Cerebellar cortex (tissue), 1 donor: ENCODE measurements around the gene DPYSL5.
"Not testable (repeated sequence)": the region's sequence is repeated elsewhere in the genome, so short reads cannot be mapped to it uniquely, and the experiment has no call there.

ENCODE experiments used
- DNase-seq: peaks from one replicate; pipeline ENCODE4 v3.0.0-alpha.2; 2015; ENCODE audit warnings: low spot score

DPYSL5 gene

GRCh38 chr2:26901326-26902183 lies 53.6 kb downstream of the DPYSL5 start:
- no peak for DNase-seq

GRCh38 chr2:26903676-26904075 lies 55.7 kb downstream of the DPYSL5 start:
- no peak for DNase-seq

- DNase-seq = no peak
These were observed 56.9 kb downstream of the DPYSL5 start for GRCh38 chr2:26904839-26905238.

GRCh38 chr2:26905341-26906198 lies 57.6 kb downstream of the DPYSL5 start:
- no peak for DNase-seq

GRCh38 chr2:26907416-26907815 lies 59.5 kb downstream of the DPYSL5 start:
- DNase-seq = no peak

GRCh38 chr2:26910176-26910575 lies 62.2 kb downstream of the DPYSL5 start:
- no peak for DNase-seq

GRCh38 chr2:26911911-26912861 lies 64.3 kb downstream of the DPYSL5 start:
- DNase-seq = peak; percentile 87

- DNase-seq = peak; percentile 86
These were observed 65.7 kb downstream of the DPYSL5 start for GRCh38 chr2:26913606-26913998.

- DNase-seq = no peak
These were observed 66.2 kb downstream of the DPYSL5 start for GRCh38 chr2:26913999-26914658.

- DNase-seq = no peak
These were observed 66.9 kb downstream of the DPYSL5 start for GRCh38 chr2:26914659-26915310.

GRCh38 chr2:26915316-26915715 lies 67.4 kb downstream of the DPYSL5 start:
- DNase-seq = no peak

GRCh38 chr2:26916128-26916692 lies 68.3 kb downstream of the DPYSL5 start:
- DNase-seq = no peak

- no peak for DNase-seq
These were observed 69.4 kb downstream of the DPYSL5 start for GRCh38 chr2:26917135-26917836.

- no peak for DNase-seq
These were observed 73.4 kb downstream of the DPYSL5 start for GRCh38 chr2:26921323-26921722.

- peak; percentile 90 for DNase-seq
These were observed 74.7 kb downstream of the DPYSL5 start for GRCh38 chr2:26922405-26923188.

- not testable (repeated sequence) for DNase-seq
These were observed 75.2 kb downstream of the DPYSL5 start for GRCh38 chr2:26923189-26923466.

GRCh38 chr2:26924731-26925099 lies 76.8 kb downstream of the DPYSL5 start:
- DNase-seq = no peak

GRCh38 chr2:26925100-26925791 lies 77.3 kb downstream of the DPYSL5 start:
- no peak for DNase-seq

- no peak for DNase-seq
These were observed 79.3 kb downstream of the DPYSL5 start for GRCh38 chr2:26927221-26927620.
